HepG2 (cell line): ENCODE measurements around the gene TACC3. TPM values are rescaled to one million over a fixed set of nuclear protein-coding genes. Genes with fewer than 3 reads are reported as not detected.

Source experiments
- ATF1 ChIP-seq: IDR thresholded peaks from 2 replicates; pipeline ENCODE4 v1.6.1; 2016; ENCODE audit warnings: mild to moderate bottlenecking, control low read depth
- ATF2 ChIP-seq: sonication (generic); formaldehyde crosslinking; IDR thresholded peaks from 2 replicates; pipeline ENCODE4 v1.4.0; 2020; ENCODE audit warnings: missing genetic modification reagents
- CERS6 ChIP-seq: sonication (generic); formaldehyde crosslinking; IDR thresholded peaks from 2 replicates; pipeline ENCODE4 v1.5.0; 2020; ENCODE audit warnings: missing genetic modification reagents
- CHD4 ChIP-seq: fragments of 200-600 bp; sonication (generic); IDR thresholded peaks from 2 replicates; pipeline ENCODE4 v1.7.0; 2017; ENCODE audit warnings: mild to moderate bottlenecking, low read length, borderline replicate concordance
- ELF4 ChIP-seq: sonication (generic); formaldehyde crosslinking; IDR thresholded peaks from 2 replicates; pipeline ENCODE4 v1.5.0; 2020; ENCODE audit warnings: missing genetic modification reagents, mild to moderate bottlenecking, moderate library complexity, borderline replicate concordance
- HOXD1 ChIP-seq: sonication (generic); formaldehyde crosslinking; IDR thresholded peaks from 2 replicates; pipeline ENCODE4 v1.5.0; 2020; ENCODE audit warnings: missing genetic modification reagents
- KDM6A ChIP-seq: IDR thresholded peaks from 2 replicates; pipeline ENCODE4 v1.6.1; 2016; ENCODE audit warnings: low read depth
- LCORL ChIP-seq, 2 experiments: fragments of 450-650 bp in 1 of 2; sonication (generic) in 1 of 2; formaldehyde crosslinking in 1 of 2; IDR thresholded peaks; 2 replicates each; pipeline versions ENCODE4 v1.5.0 to v1.6.1; 2017 to 2020; ENCODE audit warnings: antibody characterized with exemption in 1 of 2, missing genetic modification reagents in 1 of 2
- MIER3 ChIP-seq: IDR thresholded peaks from 2 replicates; pipeline ENCODE4 v1.6.1; 2016; ENCODE audit warnings: missing compliant biosample characterization, borderline replicate concordance
- MXD4 ChIP-seq: IDR thresholded peaks from 2 replicates; pipeline ENCODE4 v1.6.1; 2016; ENCODE audit warnings: mild to moderate bottlenecking, missing biosample characterization, missing genetic modification reagents
- ONECUT2 ChIP-seq: sonication (generic); formaldehyde crosslinking; IDR thresholded peaks from 2 replicates; pipeline ENCODE4 v1.4.0; 2020; ENCODE audit warnings: missing genetic modification reagents
- PAX8 ChIP-seq: sonication (generic); formaldehyde crosslinking; IDR thresholded peaks from 2 replicates; pipeline ENCODE4 v1.8.0; 2022; ENCODE audit warnings: mild to moderate bottlenecking, missing genetic modification reagents, borderline replicate concordance
- PCBP1 ChIP-seq: fragments of 200-400 bp; formaldehyde crosslinking; IDR thresholded peaks from 2 replicates; pipeline ENCODE4 v1.6.1; 2017; ENCODE audit warnings: mild to moderate bottlenecking, low read depth, low read length, borderline replicate concordance
- SKI ChIP-seq: fragments of 450-650 bp; IDR thresholded peaks from one replicate; pipeline ENCODE4 v1.6.1; 2018; ENCODE audit warnings: mild to moderate bottlenecking; ENCODE audit not compliant: partially characterized antibody
- TOPORS ChIP-seq: sonication (generic); formaldehyde crosslinking; IDR thresholded peaks from 2 replicates; pipeline ENCODE4 v1.8.0; 2023; ENCODE audit warnings: mild to moderate bottlenecking, missing genetic modification reagents
- ZBTB14 ChIP-seq: sonication (generic); formaldehyde crosslinking; IDR thresholded peaks from 2 replicates; pipeline ENCODE4 v1.4.0; 2020; ENCODE audit warnings: missing genetic modification reagents
- ZNF460 ChIP-seq: sonication (generic); formaldehyde crosslinking; IDR thresholded peaks from 2 replicates; pipeline ENCODE4 v1.5.1; 2020; ENCODE audit warnings: missing genetic modification reagents, mild to moderate bottlenecking, borderline replicate concordance
- ZNF577 ChIP-seq: sonication (generic); formaldehyde crosslinking; IDR thresholded peaks from 2 replicates; pipeline ENCODE4 v1.4.0; 2020; ENCODE audit warnings: mild to moderate bottlenecking, low read depth, missing genetic modification reagents, borderline replicate concordance
- ZNF672 ChIP-seq: sonication (generic); formaldehyde crosslinking; IDR thresholded peaks from 2 replicates; pipeline ENCODE4 v1.8.1; 2022; ENCODE audit warnings: missing genetic modification reagents
- ZNF720 ChIP-seq: sonication (generic); formaldehyde crosslinking; IDR thresholded peaks from 2 replicates; pipeline ENCODE4 v1.4.0; 2020; ENCODE audit warnings: missing genetic modification reagents
- ZNF879 ChIP-seq: sonication (generic); formaldehyde crosslinking; IDR thresholded peaks from 2 replicates; pipeline ENCODE4 v1.8.1; 2023; ENCODE audit warnings: missing genetic modification reagents
- polyA plus RNA-seq, 8 experiments: library from polyadenylated mRNA; depleted of rRNA in 3 of 8; stranded (reverse) in 7 of 8; unstranded in 1 of 8; fragments of >200 nt; fragmentation: Illumina TruSeq in 4 of 8; extraction: Trizol in 4 of 8; gene quantifications; 2 replicates each; pipeline versions ENCODE4 v1.2.1 to v1.2.3, GENCODE V29; 2011 to 2016; ENCODE audit warnings: low read depth in 4 of 8, missing spikeins in 1 of 8, mixed read lengths in 1 of 8; ENCODE audit not compliant: insufficient read depth in 1 of 8
- total RNA-seq, 5 experiments: library from RNA; depleted of rRNA; stranded (reverse); fragments of >200 nt; fragmentation: Illumina TruSeq; extraction: Trizol; gene quantifications; 2 replicates each; pipeline ENCODE4 v1.2.3, GENCODE V29; 2016; ENCODE audit warnings: low read depth in 1 of 5
- TF ChIP-seq, protein P1 (sequence below): sonication (generic); formaldehyde crosslinking; IDR thresholded peaks from 2 replicates; pipeline ENCODE4 v1.4.0; 2020; ENCODE audit warnings: mild to moderate bottlenecking, missing genetic modification reagents
- TF ChIP-seq, protein P2 (sequence below): sonication (generic); formaldehyde crosslinking; IDR thresholded peaks from 2 replicates; pipeline ENCODE4 v1.9.0; 2021; ENCODE audit warnings: missing genetic modification reagents, mild to moderate bottlenecking, borderline replicate concordance
- TF ChIP-seq, protein P3 (sequence below): sonication (generic); formaldehyde crosslinking; IDR thresholded peaks from 2 replicates; pipeline ENCODE4 v1.4.0; 2020; ENCODE audit warnings: mild to moderate bottlenecking, missing genetic modification reagents

Gene TACC3
- total and polyA plus RNA-seq, 2 of the 13 experiments (the other 11 are each of a cell fraction or from before 2014, with no cell fraction given) = 20.3 to 21.2 TPM

GRCh38 chr4:1776521-1777161 is 55.3 kb downstream of the TACC3 start (continued):
- TF ChIP-seq ONECUT2 (CRISPR knock-in tag) (peak; percentile 87), ATF1 (no peak), TOPORS (CRISPR knock-in tag) (peak; percentile 43; the same call in 1 of the 2 replicates), MIER3 (CRISPR knock-in tag) (peak; percentile 54; the same call in 1 of the 2 replicates), PAX8 (CRISPR knock-in tag) (no peak), ZNF672 (no peak), ZBTB14 (no peak; the same call in 1 of the 2 replicates), ZNF460 (CRISPR knock-in tag) (no peak), ELF4 (CRISPR knock-in tag) (no peak), CERS6 (0 out of 2 replicates have a peak, but pooled peaks have one; percentile 16), ATF2 (CRISPR knock-in tag) (0 out of 2 replicates have a peak, but pooled peaks have one; percentile 38), ZNF720 (CRISPR knock-in tag) (no peak), CHD4 (no peak), MXD4 (CRISPR knock-in tag) (no peak), LCORL (IDR thresholded peaks at IDR 0.05) (no peak), LCORL (CRISPR knock-in tag; IDR thresholded peaks at IDR 0.05) (peak; percentile 89), KDM6A (CRISPR knock-in tag) (peak; percentile 46; the same call in 1 of the 2 replicates), ZNF879 (CRISPR knock-in tag) (no peak), HOXD1 (0 out of 2 replicates have a peak, but pooled peaks have one; percentile 33), SKI (peak; percentile 55), PCBP1 (no peak), ZNF577 (CRISPR knock-in tag) (no peak)
- TF ChIP-seq, protein P1, sequence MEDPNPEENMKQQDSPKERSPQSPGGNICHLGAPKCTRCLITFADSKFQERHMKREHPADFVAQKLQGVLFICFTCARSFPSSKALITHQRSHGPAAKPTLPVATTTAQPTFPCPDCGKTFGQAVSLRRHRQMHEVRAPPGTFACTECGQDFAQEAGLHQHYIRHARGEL (CRISPR knock-in tag) = no peak
- TF ChIP-seq, protein P2, sequence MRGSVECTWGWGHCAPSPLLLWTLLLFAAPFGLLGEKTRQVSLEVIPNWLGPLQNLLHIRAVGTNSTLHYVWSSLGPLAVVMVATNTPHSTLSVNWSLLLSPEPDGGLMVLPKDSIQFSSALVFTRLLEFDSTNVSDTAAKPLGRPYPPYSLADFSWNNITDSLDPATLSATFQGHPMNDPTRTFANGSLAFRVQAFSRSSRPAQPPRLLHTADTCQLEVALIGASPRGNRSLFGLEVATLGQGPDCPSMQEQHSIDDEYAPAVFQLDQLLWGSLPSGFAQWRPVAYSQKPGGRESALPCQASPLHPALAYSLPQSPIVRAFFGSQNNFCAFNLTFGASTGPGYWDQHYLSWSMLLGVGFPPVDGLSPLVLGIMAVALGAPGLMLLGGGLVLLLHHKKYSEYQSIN (CRISPR knock-in tag) = no peak
- TF ChIP-seq, protein P3, sequence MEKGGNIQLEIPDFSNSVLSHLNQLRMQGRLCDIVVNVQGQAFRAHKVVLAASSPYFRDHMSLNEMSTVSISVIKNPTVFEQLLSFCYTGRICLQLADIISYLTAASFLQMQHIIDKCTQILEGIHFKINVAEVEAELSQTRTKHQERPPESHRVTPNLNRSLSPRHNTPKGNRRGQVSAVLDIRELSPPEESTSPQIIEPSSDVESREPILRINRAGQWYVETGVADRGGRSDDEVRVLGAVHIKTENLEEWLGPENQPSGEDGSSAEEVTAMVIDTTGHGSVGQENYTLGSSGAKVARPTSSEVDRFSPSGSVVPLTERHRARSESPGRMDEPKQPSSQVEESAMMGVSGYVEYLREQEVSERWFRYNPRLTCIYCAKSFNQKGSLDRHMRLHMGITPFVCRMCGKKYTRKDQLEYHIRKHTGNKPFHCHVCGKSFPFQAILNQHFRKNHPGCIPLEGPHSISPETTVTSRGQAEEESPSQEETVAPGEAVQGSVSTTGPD = no peak
